A549 (cell line): ENCODE data around the gene RPS6KB1. TPM values are rescaled to one million over a fixed set of nuclear protein-coding genes. Genes with fewer than 3 reads are reported as not detected.

Source experiments
- ATAC-seq, 2 experiments: fragments of 200-7000 bp in 1 of 2; fragments of >200 bp in 1 of 2; cut with Nextera tagmentation in 1 of 2; cut with Tn5 transposase in 1 of 2; 3 replicates each; pipeline versions ENCODE4 v1.8.0 to v1.9.1; 2018 to 2020; ENCODE audit warnings: mild to moderate bottlenecking in 1 of 2, moderate library complexity in 1 of 2
- CTCF ChIA-PET: fragments of 300-600 bp; sonication (Branson Sonifier 250); formaldehyde crosslinking; extraction: SDS; loops from one replicate; lab custom pipeline; 2021; ENCODE audit warnings: antibody characterized with exemption, inconsistent platforms; lab: Yijun Ruan, JAX
- POLR2A ChIA-PET: fragments of 350-600 bp; formaldehyde crosslinking; extraction: SDS; loops from one replicate; lab custom pipeline; 2021; ENCODE audit warnings: antibody characterized with exemption, inconsistent platforms; lab: Yijun Ruan, JAX
- DNase-seq, 2 experiments: peaks; one replicate each; pipeline versions ENCODE4 v3.0.0 to v3.0.0-alpha.2; 2011 to 2016; ENCODE audit warnings: low read depth in 1 of 2, low spot score in 1 of 2
- FAIRE-seq: peaks from 2 replicates; lab custom pipeline; 2011; peaks lifted over from hg19 to GRCh38; lab: Jason Lieb, UNC
- H3K27ac ChIP-seq, 2 experiments: fragments of >200 bp; sonication (Bioruptor Twin); formaldehyde crosslinking; 3 replicates each; pipeline ENCODE4 v1.5.1; 2016 to 2017
- H3K4me1 ChIP-seq: fragments of >200 bp; sonication (Bioruptor Twin); formaldehyde crosslinking; 3 replicates; pipeline ENCODE4 v1.6.1; 2016
- H3K4me2 ChIP-seq: fragments of >200 bp; sonication (Bioruptor Twin); formaldehyde crosslinking; 3 replicates; pipeline ENCODE4 v1.6.1; 2016
- H3K4me3 ChIP-seq: fragments of >200 bp; sonication (Bioruptor Twin); formaldehyde crosslinking; 3 replicates; pipeline ENCODE4 v1.5.1; 2016
- H3K9me3 ChIP-seq: fragments of >200 bp; sonication (Bioruptor Twin); formaldehyde crosslinking; 3 replicates; pipeline ENCODE4 v1.6.1; 2016
- ATOH8 ChIP-seq: fragments of 250-450 bp; sonication (Bioruptor Pico); IDR thresholded peaks from 2 replicates; pipeline ENCODE4 v1.5.0; 2020; ENCODE audit warnings: low read depth, mild to moderate bottlenecking, moderate library complexity
- FOSL2 ChIP-seq, 2 experiments: fragments of 450-650 bp in 1 of 2; fragments of >200 bp in 1 of 2; sonication (Bioruptor Twin) in 1 of 2; formaldehyde crosslinking; IDR thresholded peaks; 2 replicates each; pipeline versions ENCODE4 v1.5.0 to v1.6.1; 2016 to 2020; ENCODE audit warnings: mild to moderate bottlenecking in 1 of 2, moderate library complexity in 1 of 2
- HOXB5 ChIP-seq: fragments of 250-450 bp; sonication (Bioruptor Pico); IDR thresholded peaks from 2 replicates; pipeline ENCODE4 v1.5.0; 2020; ENCODE audit warnings: mild to moderate bottlenecking, moderate library complexity
- NPAS2 ChIP-seq: fragments of 250-450 bp; sonication (Bioruptor Pico); IDR thresholded peaks from 2 replicates; pipeline ENCODE4 v1.8.0; 2022; ENCODE audit warnings: mild to moderate bottlenecking, moderate library complexity, borderline replicate concordance
- NR3C1 ChIP-seq: fragments of >200 bp; sonication (Bioruptor Twin); formaldehyde crosslinking; IDR thresholded peaks from 3 replicates; pipeline ENCODE4 v1.6.1; 2017
- RARB ChIP-seq: fragments of 250-450 bp; sonication (Bioruptor Pico); IDR thresholded peaks from 2 replicates; pipeline ENCODE4 v1.8.0; 2021; ENCODE audit warnings: mild to moderate bottlenecking, moderate library complexity
- RCOR1 ChIP-seq: fragments of 150-350 bp; IDR thresholded peaks from 2 replicates; pipeline ENCODE4 v1.6.1; 2014; ENCODE audit warnings: antibody characterized with exemption, low read length, low read depth
- SMC3 ChIP-seq: fragments of >200 bp; sonication (Bioruptor Twin); formaldehyde crosslinking; IDR thresholded peaks from 3 replicates; pipeline ENCODE4 v1.6.1; 2018; ENCODE audit warnings: inconsistent platforms
- SREBF2 ChIP-seq: fragments of 450-650 bp; IDR thresholded peaks from 2 replicates; pipeline ENCODE4 v1.6.1; 2014; ENCODE audit warnings: mild to moderate bottlenecking, moderate library complexity
- TFCP2L1 ChIP-seq: fragments of 250-450 bp; sonication (Bioruptor Pico); IDR thresholded peaks from 2 replicates; pipeline ENCODE4 v1.5.0; 2021; ENCODE audit warnings: mild to moderate bottlenecking
- WGBS: methylation state at CpG from one replicate; pipeline ENCODE4 v1.1.6; 2017; ENCODE audit errors: missing lambda C conversion rate; 5-methylcytosine and 5-hydroxymethylcytosine counted together
- polyA plus RNA-seq, 4 experiments: library from polyadenylated mRNA; depleted of rRNA in 3 of 4; stranded (reverse); fragments of >200 nt; fragmentation: RNase III in 1 of 4; extraction: RNeasy Plus Mini Kit Qiagen cat#74134 plus additional on column Dnase treatment in 1 of 4; gene quantifications; 2 replicates in 3 of 4; 3 replicates in 1 of 4; pipeline ENCODE4 v1.2.3, GENCODE V29; 2011 to 2017
- TF ChIP-seq, protein P1 (sequence below): IDR thresholded peaks from 2 replicates; pipeline ENCODE4 v1.6.1; 2012

RPS6KB1 gene
- polyA plus RNA-seq, 2 of the 4 experiments (the other 2 are of a cell fraction) = 57.3 to 81.7 TPM

DNA sequence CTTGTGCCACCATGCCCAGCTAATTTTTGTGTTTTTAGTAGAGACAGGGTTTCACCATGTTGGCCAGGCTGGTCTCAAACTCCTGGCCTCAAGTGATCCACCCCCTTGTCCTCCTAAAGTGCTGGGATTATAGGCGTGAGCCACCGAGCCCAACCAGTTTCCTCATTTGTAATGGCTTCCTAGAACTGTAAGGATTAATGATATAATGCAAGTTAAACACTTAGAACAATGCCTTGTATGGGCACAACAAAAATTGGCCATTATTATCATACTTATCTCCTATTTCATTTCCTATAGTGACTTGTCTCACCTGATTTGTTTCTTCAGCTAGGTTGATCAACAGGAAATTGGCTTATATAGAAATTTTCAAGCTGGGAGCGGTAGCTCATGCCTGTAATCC, 14.3 kb upstream of the RPS6KB1 start:
- H3K27ac ChIP-seq = no peak overlapping the region
- H3K9me3 ChIP-seq = no peaks in the 10 kb centered on the region
- ATAC-seq (no peak), FAIRE-seq (no peak)
- H3K4me2 ChIP-seq = no peak overlapping the region
- H3K4me1 ChIP-seq = no peaks in the 10 kb centered on the region
- 94% methylated on average over 3 of the region's 3 CpGs for WGBS
- CTCF ChIA-PET = interaction anchor here (0.7 to 2.8 kb wide), 7 partner anchors 9 to 132 kb away, joined by 3 to 8 read pairs (median 6); no protein-coding TSS in a partner anchor
- TF ChIP-seq HOXB5 (CRISPR knock-in tag) (no peak), FOSL2 (IDR thresholded peaks at IDR 0.05) (no peak), FOSL2 (CRISPR knock-in tag; IDR thresholded peaks at IDR 0.05) (no peak), RARB (CRISPR knock-in tag) (no peak), TFCP2L1 (CRISPR knock-in tag) (no peak), ATOH8 (CRISPR knock-in tag) (no peak)
- TF ChIP-seq, protein P1, sequence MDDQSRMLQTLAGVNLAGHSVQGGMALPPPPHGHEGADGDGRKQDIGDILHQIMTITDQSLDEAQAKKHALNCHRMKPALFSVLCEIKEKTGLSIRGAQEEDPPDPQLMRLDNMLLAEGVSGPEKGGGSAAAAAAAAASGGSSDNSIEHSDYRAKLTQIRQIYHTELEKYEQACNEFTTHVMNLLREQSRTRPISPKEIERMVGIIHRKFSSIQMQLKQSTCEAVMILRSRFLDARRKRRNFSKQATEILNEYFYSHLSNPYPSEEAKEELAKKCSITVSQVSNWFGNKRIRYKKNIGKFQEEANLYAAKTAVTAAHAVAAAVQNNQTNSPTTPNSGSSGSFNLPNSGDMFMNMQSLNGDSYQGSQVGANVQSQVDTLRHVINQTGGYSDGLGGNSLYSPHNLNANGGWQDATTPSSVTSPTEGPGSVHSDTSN = no peak
- TF ChIP-seq, all 56 proteins: peak for 0
- POLR2A ChIA-PET = interaction anchor here (1.2 kb wide), 1 partner anchor 14 kb away, joined by 3 read pairs; the partner anchor contains the start of gene TUBD1
- no peak for DNase-seq
- no peak overlapping the region for H3K4me3 ChIP-seq

DNA sequence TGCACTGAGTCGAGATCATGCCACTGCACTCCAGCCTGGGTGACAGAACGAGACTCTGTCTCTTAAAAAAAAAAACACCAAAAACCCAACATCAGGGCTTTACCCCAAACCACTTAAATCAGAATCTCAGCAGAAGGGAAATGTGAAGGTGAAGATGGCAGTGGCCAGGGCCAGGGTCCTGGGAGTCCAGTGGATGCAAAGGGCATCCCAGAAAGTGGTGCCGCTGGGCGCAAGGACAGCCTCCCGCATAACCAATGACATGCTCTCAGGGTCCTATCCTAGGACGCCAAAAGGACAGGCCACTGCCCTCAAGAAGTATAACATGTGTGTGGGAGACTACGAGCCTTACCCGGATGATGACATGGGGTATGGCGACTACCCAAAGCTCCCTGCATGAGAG, 8.1 kb upstream of the RPS6KB1 start:
- Histone ChIP-seq H3K9me3 (no peaks in the 10 kb centered on the region), H3K27ac (no peak overlapping the region), H3K4me3 (no peak overlapping the region), H3K4me1 (no peaks in the 10 kb centered on the region), H3K4me2 (no peak overlapping the region)
- ATAC-seq = no peak
- 94% methylated on average over 9 of the region's 9 CpGs for WGBS
- DNase-seq = no peak
- FAIRE-seq = no peak
- ChIA-PET POLR2A (no interaction called here), CTCF (interaction anchor here (0.6 to 1.1 kb wide), 2 partner anchors 26 to 38 kb away, joined by 3 to 7 read pairs; no protein-coding TSS in a partner anchor)
- TF ChIP-seq RCOR1 = no peak
- TF ChIP-seq SREBF2 = no peak
- TF ChIP-seq NPAS2 (CRISPR knock-in tag) = no peak
- TF ChIP-seq, all 56 proteins: peak for 0

DNA sequence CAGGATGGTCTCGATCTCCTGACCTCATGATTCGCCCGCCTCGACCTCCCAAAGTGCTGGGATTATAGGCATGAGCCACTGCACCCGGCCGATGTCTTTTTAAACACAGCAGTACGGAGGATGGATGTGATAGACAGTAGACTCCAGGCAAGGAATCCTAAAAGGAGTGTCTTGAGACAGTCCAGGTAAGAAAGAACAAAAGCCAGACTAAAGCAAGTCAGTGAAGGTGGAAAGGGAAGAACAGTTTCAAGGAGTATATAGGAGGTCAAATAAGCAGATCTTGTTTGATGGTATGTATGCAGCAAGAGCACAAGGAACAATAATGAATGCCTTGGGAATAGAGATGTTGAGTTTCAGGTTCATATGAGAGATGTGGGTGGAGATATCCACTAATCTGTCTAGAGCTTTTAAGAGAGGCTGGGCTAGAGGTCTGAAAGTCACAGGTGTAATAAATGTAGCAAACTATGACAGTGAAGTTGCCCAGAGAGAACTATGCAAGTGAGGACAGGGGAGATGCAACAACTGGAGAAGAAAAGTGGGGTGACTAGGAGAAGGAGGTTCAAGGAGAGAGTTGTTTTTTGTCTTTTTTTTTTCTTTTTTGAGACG, 4.7 kb upstream of the RPS6KB1 start:
- no peak overlapping the region for H3K4me3 ChIP-seq
- ChIA-PET POLR2A (no interaction called here), CTCF (interaction anchor here (0.6 to 1.6 kb wide), 5 partner anchors 10 to 697 kb away, joined by 3 to 8 read pairs (median 3); no protein-coding TSS in a partner anchor)
- FAIRE-seq (no peak), DNase-seq (no peak), ATAC-seq (no peak)
- H3K27ac ChIP-seq = no peak overlapping the region
- no peak overlapping the region for H3K4me2 ChIP-seq
- no peak for TF ChIP-seq SMC3
- TF ChIP-seq NR3C1 = no peak
- TF ChIP-seq HOXB5 (CRISPR knock-in tag) = no peak
- no peaks in the 10 kb centered on the region for H3K9me3 ChIP-seq
- 95% methylated on average over 8 of the region's 8 CpGs for WGBS
- H3K4me1 ChIP-seq = peaks cover 16% of the 10 kb centered on the region

GRCh38 chr17:59890720-59891119, 2.2 kb upstream of the RPS6KB1 start:
- no peak for FAIRE-seq
- POLR2A ChIA-PET = interaction anchor here (2.3 kb wide), 1 partner anchor 44 kb away, joined by 9 read pairs; no protein-coding TSS in a partner anchor
- H3K4me2 ChIP-seq = peak overlapping the region; percentile 79

More at GRCh38 chr17:59890720-59891119, 2.2 kb upstream of the RPS6KB1 start:
- TF ChIP-seq, protein P1 = no peak
- TF ChIP-seq FOSL2 (IDR thresholded peaks at IDR 0.05) = no peak
- TF ChIP-seq FOSL2 (CRISPR knock-in tag; IDR thresholded peaks at IDR 0.05) = peak; percentile 19; the same call in 1 of the 2 replicates
- peaks cover 22% of the 10 kb centered on the region for H3K4me1 ChIP-seq
- 81% methylated on average over 2 of the region's 2 CpGs for WGBS
- H3K9me3 ChIP-seq = no peaks in the 10 kb centered on the region
- ATAC-seq (no peak), DNase-seq (peak; percentile 48 to 58)
- no peak overlapping the region for H3K4me3 ChIP-seq
- CTCF ChIA-PET = interaction anchor here (1.6 kb wide), 1 partner anchor 23 kb away, joined by 6 read pairs; no protein-coding TSS in a partner anchor
- peak overlapping the region in 1 of 2 experiments; percentile 85; a peak in 1 of 6 replicates for H3K27ac ChIP-seq
